Liver (tissue), 9 donors: ENCODE measurements around the gene AQP5. TPM values are rescaled to one million over a fixed set of nuclear protein-coding genes. Genes with fewer than 3 reads are reported as not detected.

ENCODE experiments used
- DNase-seq: peaks from one replicate; pipeline ENCODE4 v3.0.0-alpha.2; 2017; ENCODE audit warnings: low spot score
- H3K27ac ChIP-seq, 2 donors: one replicate each; pipeline ENCODE4 v1.7.0; 2013; ENCODE audit warnings: inconsistent platforms in 2 of 2, low read length in 2 of 2, control low read depth in 1 of 2, low read depth in 1 of 2, mild to moderate bottlenecking in 1 of 2
- H3K27me3 ChIP-seq, 4 donors: one replicate each; pipeline versions ENCODE4 v1.6.1 to v1.7.0; 2013; ENCODE audit warnings: low read length in 3 of 4, inconsistent platforms in 1 of 4, mild to moderate bottlenecking in 1 of 4, moderate library complexity in 1 of 4; ENCODE audit not compliant: control insufficient read depth in 4 of 4, insufficient read depth in 4 of 4
- H3K36me3 ChIP-seq, 4 donors: one replicate each; pipeline versions ENCODE4 v1.6.1 to v1.7.0; 2013; ENCODE audit warnings: low read length in 3 of 4, mild to moderate bottlenecking in 3 of 4, low read depth in 1 of 4, moderate library complexity in 1 of 4; ENCODE audit not compliant: control insufficient read depth in 4 of 4, insufficient read depth in 3 of 4
- H3K4me1 ChIP-seq, 4 donors: one replicate each; pipeline versions ENCODE4 v1.6.1 to v1.7.0; 2013; ENCODE audit warnings: low read length in 3 of 4, mild to moderate bottlenecking in 3 of 4, moderate library complexity in 1 of 4; ENCODE audit not compliant: control insufficient read depth in 4 of 4, insufficient read depth in 4 of 4
- H3K4me3 ChIP-seq, 3 donors: one replicate each; pipeline versions ENCODE4 v1.6.1 to v1.7.0; 2013; ENCODE audit warnings: low read length in 3 of 3, control low read depth in 1 of 3, low read depth in 1 of 3, mild to moderate bottlenecking in 1 of 3
- H3K9ac ChIP-seq, 2 donors: one replicate each; pipeline ENCODE4 v1.7.0; 2013; ENCODE audit warnings: low read length in 2 of 2, mild to moderate bottlenecking in 2 of 2, moderate library complexity in 2 of 2, control low read depth in 1 of 2, low read depth in 1 of 2
- H3K9me3 ChIP-seq, 4 donors: one replicate each; pipeline versions ENCODE4 v1.6.1 to v1.7.0; 2013; ENCODE audit warnings: low read length in 3 of 4; ENCODE audit not compliant: control insufficient read depth in 4 of 4
- CTCF ChIP-seq: fragments of 150-350 bp; IDR thresholded peaks from 2 replicates; pipeline ENCODE4 v1.5.1; 2017; ENCODE audit warnings: improper control_type of control experiment, low read depth, low read length; ENCODE audit not compliant: missing input control
- FOXA1 ChIP-seq: IDR thresholded peaks from 2 replicates; pipeline ENCODE4 v1.6.1; 2016; ENCODE audit warnings: antibody characterized with exemption
- FOXA2 ChIP-seq: IDR thresholded peaks from 2 replicates; pipeline ENCODE4 v1.6.1; 2016; ENCODE audit warnings: antibody characterized with exemption
- HNF4A ChIP-seq, 2 donors: conservative IDR thresholded peaks; 2 replicates each; pipeline ENCODE4 v1.6.1; 2016; ENCODE audit warnings: antibody characterized with exemption in 2 of 2, mild to moderate bottlenecking in 2 of 2
- HNF4G ChIP-seq: IDR thresholded peaks from 2 replicates; pipeline ENCODE4 v1.6.1; 2016; ENCODE audit warnings: antibody characterized with exemption
- JUND ChIP-seq, 2 donors: IDR thresholded peaks; 2 replicates each; pipeline ENCODE4 v1.6.1; 2016; ENCODE audit warnings: antibody characterized with exemption in 2 of 2
- MAX ChIP-seq: IDR thresholded peaks from 2 replicates; pipeline ENCODE4 v1.6.1; 2016; ENCODE audit warnings: antibody characterized with exemption
- TAF1 ChIP-seq: conservative IDR thresholded peaks from 2 replicates; pipeline ENCODE4 v1.6.1; 2016; ENCODE audit warnings: antibody characterized with exemption, mild to moderate bottlenecking
- YY1 ChIP-seq: IDR thresholded peaks from 2 replicates; pipeline ENCODE4 v1.6.1; 2016; ENCODE audit warnings: antibody characterized with exemption, mild to moderate bottlenecking
- WGBS: extraction: QIAGEN DNeasy Blood & Tissue Kit; methylation state at CpG from one replicate; pipeline ENCODE4 v1.1.7; 2013; 5-methylcytosine and 5-hydroxymethylcytosine counted together
- polyA plus RNA-seq, 2 donors: library from polyadenylated mRNA; stranded (reverse) in 1 of 2; unstranded in 1 of 2; fragments of 200-250 nt in 1 of 2; fragments of >200 nt in 1 of 2; fragmentation: Nextera tagmentation in 1 of 2; extraction: Ambion mirVana in 1 of 2; gene quantifications; one replicate each; pipeline versions ENCODE4 v1.2.1 to v1.2.3, GENCODE V29; 2013 to 2015
- total RNA-seq, 2 donors: library from RNA; depleted of rRNA; stranded (reverse); fragments of >200 nt; gene quantifications; one replicate each; pipeline ENCODE4 v1.2.3, GENCODE V29; 2014
- TF ChIP-seq, protein P1 (sequence below): IDR thresholded peaks from 2 replicates; pipeline ENCODE4 v1.6.1; 2016; ENCODE audit warnings: antibody characterized with exemption, mild to moderate bottlenecking
- TF ChIP-seq, protein P2 (sequence below): IDR thresholded peaks from 2 replicates; pipeline ENCODE4 v1.6.1; 2016; ENCODE audit warnings: antibody characterized with exemption
- TF ChIP-seq, protein P3 (sequence below): IDR thresholded peaks from 2 replicates; pipeline ENCODE4 v1.6.1; 2016; ENCODE audit warnings: antibody characterized with exemption
- donor health status: healthy.
- donor health status: healthy.
- donor health status: healthy.
- donor health status: healthy.
- donor health status: healthy.

AQP5 gene
- total and polyA plus RNA-seq, 4 donors = not detected

GRCh38 chr12:49983892-49984291, 22.2 kb downstream of the AQP5 start:
- Histone ChIP-seq H3K36me3 (no peaks in the 10 kb centered on the region), H3K27me3 (no peaks in the 10 kb centered on the region), H3K9ac (no peak overlapping the region), H3K4me3 (no peak overlapping the region), H3K9me3 (no peaks in the 10 kb centered on the region), H3K27ac (no peak overlapping the region), H3K4me1 (peaks cover 0 to 8% (median 4%) of the 10 kb centered on the region in 4 donors)
- TF ChIP-seq TAF1 = no peak
- TF ChIP-seq, protein P1, sequence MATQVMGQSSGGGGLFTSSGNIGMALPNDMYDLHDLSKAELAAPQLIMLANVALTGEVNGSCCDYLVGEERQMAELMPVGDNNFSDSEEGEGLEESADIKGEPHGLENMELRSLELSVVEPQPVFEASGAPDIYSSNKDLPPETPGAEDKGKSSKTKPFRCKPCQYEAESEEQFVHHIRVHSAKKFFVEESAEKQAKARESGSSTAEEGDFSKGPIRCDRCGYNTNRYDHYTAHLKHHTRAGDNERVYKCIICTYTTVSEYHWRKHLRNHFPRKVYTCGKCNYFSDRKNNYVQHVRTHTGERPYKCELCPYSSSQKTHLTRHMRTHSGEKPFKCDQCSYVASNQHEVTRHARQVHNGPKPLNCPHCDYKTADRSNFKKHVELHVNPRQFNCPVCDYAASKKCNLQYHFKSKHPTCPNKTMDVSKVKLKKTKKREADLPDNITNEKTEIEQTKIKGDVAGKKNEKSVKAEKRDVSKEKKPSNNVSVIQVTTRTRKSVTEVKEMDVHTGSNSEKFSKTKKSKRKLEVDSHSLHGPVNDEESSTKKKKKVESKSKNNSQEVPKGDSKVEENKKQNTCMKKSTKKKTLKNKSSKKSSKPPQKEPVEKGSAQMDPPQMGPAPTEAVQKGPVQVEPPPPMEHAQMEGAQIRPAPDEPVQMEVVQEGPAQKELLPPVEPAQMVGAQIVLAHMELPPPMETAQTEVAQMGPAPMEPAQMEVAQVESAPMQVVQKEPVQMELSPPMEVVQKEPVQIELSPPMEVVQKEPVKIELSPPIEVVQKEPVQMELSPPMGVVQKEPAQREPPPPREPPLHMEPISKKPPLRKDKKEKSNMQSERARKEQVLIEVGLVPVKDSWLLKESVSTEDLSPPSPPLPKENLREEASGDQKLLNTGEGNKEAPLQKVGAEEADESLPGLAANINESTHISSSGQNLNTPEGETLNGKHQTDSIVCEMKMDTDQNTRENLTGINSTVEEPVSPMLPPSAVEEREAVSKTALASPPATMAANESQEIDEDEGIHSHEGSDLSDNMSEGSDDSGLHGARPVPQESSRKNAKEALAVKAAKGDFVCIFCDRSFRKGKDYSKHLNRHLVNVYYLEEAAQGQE = no peak
- 39% methylated on average over 8 of the region's 8 CpGs for WGBS
- no peak for DNase-seq

- Histone ChIP-seq H3K9me3 (no peaks in the 10 kb centered on the region), H3K9ac (no peak overlapping the region), H3K27ac (no peak overlapping the region), H3K27me3 (no peaks in the 10 kb centered on the region), H3K4me1 (peaks cover 0 to 11% (median 4%) of the 10 kb centered on the region in 4 donors), H3K4me3 (no peak overlapping the region), H3K36me3 (no peaks in the 10 kb centered on the region)
- no peak for TF ChIP-seq TAF1
- WGBS = 93% methylated on average over 9 of the region's 9 CpGs
- no peak for DNase-seq
Measured at GRCh38 chr12:49984476-49985359, 23.0 kb downstream of the AQP5 start.

- no peak overlapping the region for H3K27ac ChIP-seq
- peaks cover 0 to 7% (median 2%) of the 10 kb centered on the region in 4 donors for H3K4me1 ChIP-seq
- TF ChIP-seq JUND (IDR thresholded peaks at IDR 0.05) (no peak), YY1 (no peak), FOXA1 (no peak), HNF4G (no peak), HNF4A (conservative IDR thresholded peaks at IDR 0.05) (no peak), CTCF (no peak), MAX (no peak), TAF1 (no peak), FOXA2 (no peak)
- TF ChIP-seq, protein P2, sequence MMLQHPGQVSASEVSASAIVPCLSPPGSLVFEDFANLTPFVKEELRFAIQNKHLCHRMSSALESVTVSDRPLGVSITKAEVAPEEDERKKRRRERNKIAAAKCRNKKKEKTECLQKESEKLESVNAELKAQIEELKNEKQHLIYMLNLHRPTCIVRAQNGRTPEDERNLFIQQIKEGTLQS = no peak
- TF ChIP-seq, protein P1 = no peak
- TF ChIP-seq, protein P3, sequence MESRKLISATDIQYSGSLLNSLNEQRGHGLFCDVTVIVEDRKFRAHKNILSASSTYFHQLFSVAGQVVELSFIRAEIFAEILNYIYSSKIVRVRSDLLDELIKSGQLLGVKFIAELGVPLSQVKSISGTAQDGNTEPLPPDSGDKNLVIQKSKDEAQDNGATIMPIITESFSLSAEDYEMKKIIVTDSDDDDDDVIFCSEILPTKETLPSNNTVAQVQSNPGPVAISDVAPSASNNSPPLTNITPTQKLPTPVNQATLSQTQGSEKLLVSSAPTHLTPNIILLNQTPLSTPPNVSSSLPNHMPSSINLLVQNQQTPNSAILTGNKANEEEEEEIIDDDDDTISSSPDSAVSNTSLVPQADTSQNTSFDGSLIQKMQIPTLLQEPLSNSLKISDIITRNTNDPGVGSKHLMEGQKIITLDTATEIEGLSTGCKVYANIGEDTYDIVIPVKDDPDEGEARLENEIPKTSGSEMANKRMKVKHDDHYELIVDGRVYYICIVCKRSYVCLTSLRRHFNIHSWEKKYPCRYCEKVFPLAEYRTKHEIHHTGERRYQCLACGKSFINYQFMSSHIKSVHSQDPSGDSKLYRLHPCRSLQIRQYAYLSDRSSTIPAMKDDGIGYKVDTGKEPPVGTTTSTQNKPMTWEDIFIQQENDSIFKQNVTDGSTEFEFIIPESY = no peak
- H3K36me3 ChIP-seq = no peaks in the 10 kb centered on the region
- no peaks in the 10 kb centered on the region for H3K27me3 ChIP-seq
- no peak for DNase-seq
- H3K9ac ChIP-seq = no peak overlapping the region
- H3K4me3 ChIP-seq = no peak overlapping the region
- WGBS = 96% methylated on average over 5 of the region's 5 CpGs
- no peaks in the 10 kb centered on the region for H3K9me3 ChIP-seq
Measured at GRCh38 chr12:49985981-49986380, 24.3 kb downstream of the AQP5 start.
